T follicular helper cell (primary cell): ENCODE results near the gene EGFL7.

Experiments used
- DNase-seq: peaks from one replicate; pipeline ENCODE4 v3.0.0-alpha.2; 2020; ENCODE audit warnings: low read depth

EGFL7 gene

GRCh38 chr9:136718345-136719194 is 55.9 kb downstream of the EGFL7 start:
- no peak for DNase-seq

GRCh38 chr9:136719195-136719880 is 56.6 kb downstream of the EGFL7 start:
- DNase-seq: no peak

- DNase-seq: no peak
Measured at GRCh38 chr9:136720251-136720897, 57.7 kb downstream of the EGFL7 start.

- DNase-seq: no peak
Measured at GRCh38 chr9:136720898-136721338, 58.2 kb downstream of the EGFL7 start.

- DNase-seq: no peak
Measured at GRCh38 chr9:136721339-136722092, 58.8 kb downstream of the EGFL7 start.
